ENCODE results near the gene CAPS.
"Not testable (repeated sequence)": the region's sequence is repeated elsewhere in the genome, so short reads cannot be mapped to it uniquely, and the experiment has no call there.

Gene CAPS

DNA sequence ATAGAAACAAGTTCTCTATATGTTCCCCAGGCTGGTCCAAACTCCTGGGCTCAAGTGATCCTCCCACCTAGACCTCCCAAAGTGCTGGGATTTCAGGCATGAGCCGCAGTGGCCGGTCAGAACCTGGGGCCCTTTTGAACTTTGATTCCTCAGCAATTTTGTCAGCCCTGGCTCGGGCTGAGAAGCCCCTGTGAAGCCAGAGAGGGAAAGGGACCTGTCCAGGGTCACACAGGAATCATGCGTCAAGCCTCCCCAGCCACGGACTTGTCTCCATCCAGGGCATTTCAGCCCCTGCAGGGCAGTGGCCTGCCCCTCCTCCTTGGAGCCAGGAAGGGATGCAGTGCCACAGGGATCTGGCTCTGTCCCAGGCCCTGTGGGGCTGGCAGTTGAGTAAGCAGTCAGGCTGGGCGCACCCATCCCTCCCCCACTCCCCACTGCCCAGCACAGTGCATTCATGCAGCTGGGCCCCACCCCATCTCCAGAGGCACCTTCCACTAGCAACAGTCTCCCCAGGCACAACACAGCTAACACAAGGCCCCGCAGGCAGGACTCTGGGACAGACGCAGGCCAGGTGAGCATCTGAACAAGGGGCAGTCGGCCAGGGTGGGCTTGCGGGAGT lies at the start of gene CAPS:
Gene CAPS (plus strand): TSS at position 516 of the 619 bp plus-strand sequence. CDS start 153 bp downstream, outside the sequence.
- DNase-seq, result no peak

DNA sequence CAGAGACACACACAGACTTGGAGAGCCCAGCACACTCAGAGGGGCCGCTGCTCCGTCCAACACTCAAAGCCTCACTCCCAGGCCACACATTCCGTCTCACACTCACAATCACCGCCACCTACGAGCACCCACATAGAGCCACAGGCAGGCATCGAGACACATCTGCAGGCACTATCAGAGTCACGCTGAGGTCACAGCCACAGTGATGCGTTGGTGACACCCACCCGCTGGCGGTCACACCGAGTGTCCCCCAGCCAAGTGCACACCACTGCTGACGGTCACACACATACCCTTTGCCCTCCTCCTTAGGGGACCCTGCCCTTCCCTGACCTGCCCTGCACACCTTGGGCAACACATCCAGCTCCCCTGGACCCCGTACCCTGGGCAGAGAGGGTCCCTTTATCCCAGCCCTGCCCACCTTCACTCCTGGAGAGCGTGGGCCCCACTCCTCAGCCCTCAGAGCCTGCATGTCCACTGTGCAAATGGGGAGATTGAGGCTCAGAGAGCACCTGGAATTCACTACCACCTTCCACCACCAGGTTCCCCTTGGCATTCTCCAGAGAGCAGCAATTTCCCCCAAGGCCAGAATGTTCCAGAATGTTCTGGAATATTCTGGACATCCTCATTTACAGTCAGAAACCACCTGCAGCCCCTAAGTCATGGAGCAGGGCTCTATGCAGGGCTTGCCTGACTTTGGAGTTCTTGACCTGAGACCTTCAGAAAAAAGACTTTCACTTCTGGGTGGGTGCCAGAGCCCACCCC lies 49.1 kb upstream of the CAPS start:
- DNase-seq, result no peak

DNA sequence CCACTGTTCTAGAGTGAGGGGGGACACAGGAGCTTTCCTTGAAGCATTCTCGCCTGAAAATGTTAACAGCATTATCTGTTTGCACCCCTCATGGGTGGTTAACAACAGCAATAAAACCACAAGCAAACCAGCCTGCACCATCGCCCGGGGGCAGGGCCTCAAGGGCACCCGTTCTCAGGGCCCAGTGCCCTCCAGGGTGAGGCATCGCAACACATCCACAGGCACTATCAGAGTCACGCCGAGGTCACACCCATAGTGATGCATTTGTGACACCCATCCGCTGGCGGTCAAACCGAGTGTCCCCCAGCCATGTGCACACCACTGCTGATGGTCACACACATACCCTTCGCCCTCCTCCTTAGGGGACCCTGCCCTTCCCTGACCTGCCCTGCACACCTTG lies 48.3 kb upstream of the CAPS start:
- no peak for DNase-seq

DNA sequence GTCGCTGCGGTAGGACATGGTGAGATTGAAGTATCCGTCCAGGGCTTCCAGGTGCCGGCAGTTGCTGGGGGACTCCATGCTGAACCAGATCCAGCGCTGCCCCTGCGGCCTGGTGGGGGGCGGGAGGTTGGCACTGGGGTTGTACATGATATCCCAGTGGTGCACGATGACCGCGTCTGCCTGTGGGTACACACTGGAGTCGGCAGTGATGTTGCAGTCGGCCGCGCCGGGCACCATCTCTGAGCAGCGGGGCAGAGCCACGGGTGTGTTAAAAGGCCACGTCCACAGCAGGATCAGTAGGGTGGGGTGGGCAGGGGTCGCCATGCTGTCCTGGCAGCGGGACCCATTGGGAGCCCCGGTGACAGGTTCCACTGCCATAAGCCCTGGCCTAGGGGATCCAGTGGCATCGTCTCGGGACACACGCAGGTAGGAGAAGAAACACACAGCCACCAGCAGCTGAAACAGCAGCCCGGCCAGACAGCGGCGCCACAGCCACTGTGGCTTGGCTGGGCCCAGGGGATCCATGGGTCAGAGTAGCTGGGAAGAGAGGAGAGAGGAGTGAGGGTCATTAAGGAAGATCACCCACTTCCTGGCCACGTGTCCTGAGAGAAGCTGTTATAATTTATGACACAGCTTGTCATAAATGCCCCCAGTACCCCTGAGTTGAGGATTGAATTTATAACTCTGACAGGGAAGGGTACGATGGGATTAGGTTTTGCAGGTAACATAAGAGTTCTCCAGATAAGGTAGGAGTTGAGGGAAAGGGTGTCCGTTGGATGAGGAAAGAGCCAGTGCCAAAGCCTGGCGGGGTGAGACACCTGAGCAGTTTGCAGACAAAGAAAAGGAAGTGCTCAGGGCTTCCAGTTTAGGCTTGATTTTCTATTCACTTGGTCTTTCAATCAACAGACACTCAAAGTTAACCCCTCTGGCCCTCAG lies 46.6 kb upstream of the CAPS start:
- DNase-seq, result no peak

DNA sequence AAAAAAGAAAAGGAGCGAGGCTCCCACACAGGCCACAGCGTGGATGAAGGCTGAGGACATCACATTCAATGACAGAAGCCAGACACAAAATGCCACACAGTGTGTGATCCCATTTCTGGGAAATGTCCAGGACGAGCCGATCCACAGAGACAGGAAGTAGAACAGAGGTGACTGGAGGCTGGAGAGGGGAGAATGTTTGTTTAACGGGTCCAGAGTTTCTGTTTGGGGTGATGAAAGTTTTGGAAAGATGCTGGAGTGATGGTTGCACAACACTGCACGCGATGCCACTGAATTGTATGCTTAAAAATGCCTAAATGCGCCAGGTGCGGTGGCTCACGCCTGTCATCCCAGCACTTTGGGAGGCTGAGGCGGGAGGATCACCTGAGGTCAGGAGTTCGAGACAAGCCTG lies 43.1 kb upstream of the CAPS start:
- no peak for DNase-seq

DNA sequence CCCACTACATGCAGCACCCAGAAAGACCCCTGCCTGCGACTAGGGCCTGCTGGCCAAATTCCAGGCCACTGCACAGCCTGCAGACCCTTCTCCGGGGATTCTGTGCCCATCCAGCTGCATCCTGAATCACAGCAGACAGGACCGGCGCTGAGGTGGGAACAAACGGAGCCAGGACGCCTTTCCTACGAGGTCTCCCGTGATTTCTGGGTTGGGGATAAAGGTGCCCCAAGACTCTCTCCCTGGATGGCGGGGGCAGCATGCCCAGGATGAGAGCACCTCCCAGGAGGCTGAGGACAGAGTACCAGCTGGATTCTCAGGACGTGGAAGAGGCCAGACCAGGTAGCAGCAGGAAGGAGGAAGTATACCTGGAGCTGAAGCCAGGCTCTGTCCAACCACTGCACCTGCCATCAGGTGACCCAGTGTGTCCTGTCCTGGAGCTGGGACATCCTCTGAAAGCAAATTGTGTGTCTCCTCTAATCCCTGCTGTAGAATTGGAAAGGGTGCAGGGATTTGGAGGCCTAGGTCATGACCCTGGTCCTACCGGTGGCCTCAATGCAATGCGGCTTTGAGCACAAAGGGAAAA lies 40.3 kb upstream of the CAPS start:
- no peak for DNase-seq

DNA sequence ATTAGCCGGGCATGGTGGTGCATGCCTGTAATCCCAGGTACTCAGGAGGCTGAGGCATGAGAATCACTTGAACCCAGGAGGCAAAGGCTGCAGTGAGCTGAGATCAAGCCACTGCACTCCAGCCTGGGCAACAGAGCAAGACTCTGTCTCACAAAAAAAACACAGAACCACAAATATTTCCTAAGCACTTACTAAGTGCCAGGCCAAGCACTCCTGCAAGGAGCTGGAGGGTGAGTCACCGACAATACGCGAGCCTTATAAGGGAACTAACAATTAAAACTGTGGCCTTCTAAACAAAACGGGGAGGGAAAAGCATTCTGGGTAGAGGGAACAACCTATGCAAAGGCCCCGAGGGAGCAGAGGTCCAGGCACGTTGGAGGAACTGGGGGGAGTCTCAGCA lies 39.6 kb upstream of the CAPS start:
- DNase-seq, result not testable (repeated sequence)

DNA sequence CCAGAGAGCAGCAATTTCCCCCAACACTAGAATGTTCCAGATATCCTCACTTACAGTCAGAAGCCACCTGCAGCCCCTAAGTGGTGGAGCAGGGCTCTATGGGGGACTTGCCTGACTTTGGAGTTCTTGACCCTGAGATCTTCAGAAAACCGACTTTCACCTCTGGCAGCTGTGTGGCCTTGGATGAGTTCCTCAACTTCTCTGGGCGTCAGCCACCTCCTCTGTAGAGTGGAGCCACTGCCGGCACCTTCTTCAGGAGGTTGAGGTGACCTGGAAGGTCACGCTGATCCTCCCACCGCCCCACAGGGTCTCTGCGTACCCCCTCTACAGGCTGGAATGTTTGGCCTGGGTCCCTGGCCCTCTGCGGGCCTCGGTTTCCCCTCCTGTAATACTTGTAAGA lies 36.6 kb upstream of the CAPS start:
- DNase-seq, result no peak

DNA sequence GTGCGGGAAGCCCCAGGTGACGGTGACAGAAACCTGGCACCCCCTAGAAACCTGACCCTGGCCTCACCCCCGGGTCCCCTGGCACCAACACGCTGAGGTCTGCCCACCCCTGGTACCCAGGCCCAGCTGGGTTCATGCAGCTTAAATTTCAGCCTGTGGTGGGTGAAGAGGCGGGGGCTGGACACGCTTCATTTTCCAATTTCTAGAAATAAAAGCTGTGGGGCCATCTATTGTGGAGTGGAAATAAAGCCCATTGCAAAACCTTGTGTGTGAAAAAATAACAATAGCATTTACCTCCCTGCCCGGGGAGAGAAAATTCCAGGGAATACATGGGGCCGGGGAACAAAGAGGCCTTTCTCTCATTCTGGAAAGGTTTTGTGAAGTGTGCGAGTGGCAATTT lies 36.2 kb upstream of the CAPS start:
- DNase-seq, result no peak

DNA sequence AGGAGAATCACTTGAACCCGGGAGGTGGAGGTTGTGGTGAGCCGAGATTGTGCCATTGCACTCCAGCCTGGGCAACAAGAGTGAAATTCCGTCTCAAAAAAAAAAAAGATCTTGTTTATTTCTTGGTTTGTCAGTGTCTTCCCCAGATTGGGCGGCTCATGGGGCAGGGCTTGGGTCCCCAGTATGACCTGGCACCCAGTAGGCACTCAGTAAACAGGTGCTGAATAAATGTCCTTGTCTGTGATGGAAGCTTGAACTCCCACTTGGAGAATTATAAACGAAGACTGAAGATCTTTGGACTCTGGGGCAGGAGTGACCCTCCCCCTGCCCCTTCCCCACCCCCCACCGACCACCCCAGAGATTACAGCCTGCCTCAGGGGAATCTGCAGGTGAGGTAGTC lies 33.9 kb upstream of the CAPS start:
- DNase-seq, result no peak

DNA sequence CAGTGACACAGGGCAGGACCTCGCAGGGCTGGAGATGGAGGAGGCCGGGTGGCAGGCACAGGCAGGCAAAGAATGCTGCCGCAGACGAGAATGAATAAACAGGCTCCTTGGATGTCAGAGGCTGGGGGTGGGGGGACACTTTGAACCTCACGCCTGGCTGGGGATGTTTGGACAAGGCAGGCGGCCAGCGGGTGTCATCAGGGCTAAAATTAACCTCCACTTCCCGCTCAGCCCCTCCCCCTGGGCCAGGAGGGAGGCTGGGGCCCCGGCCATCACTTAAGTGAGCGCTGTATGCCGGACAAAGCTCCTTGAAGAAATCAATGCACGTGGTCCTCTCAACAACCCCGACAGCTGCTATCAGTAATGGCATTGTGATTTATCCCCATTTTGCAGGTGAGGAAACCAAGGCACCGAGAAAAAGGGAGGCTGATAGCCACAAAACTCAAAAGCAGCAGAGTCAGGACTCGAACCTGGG lies 33.4 kb upstream of the CAPS start:
- no peak for DNase-seq

DNA sequence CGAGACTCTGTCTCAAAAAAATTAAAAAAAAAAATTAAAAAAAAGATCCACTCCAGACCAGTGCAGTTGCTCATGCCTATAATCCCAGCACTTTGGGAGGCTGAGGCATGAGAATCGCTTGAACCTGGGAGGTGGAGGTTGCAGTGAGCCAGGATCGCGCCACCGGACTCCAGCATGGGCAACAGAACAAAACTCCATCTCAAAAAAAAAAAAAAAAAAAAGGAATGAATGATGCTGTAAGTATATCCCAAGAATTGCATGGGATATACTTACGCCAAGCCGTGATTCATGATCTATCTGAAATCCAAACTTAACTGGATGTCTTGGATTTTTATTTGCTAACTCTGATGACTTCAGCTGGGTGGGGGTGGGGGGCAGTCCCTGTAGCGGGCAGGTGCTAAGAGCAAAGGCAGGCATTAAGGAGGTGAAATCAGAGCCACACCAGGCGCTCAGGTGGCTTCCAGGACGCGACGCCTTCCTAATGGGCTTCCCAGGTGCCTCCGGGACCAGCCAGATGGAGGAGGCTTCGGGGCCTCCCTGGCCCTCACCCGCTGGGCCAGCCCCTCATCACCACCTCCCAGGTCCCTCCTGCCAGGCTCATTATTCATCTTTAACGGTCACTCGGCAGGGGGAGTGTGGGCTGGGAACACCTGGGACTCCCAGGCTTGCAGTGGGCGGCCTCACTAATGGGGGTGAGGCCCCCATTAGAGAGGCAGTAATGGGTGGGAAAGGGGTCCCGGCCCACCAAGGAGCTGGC lies 32.3 kb upstream of the CAPS start:
- no peak for DNase-seq

DNA sequence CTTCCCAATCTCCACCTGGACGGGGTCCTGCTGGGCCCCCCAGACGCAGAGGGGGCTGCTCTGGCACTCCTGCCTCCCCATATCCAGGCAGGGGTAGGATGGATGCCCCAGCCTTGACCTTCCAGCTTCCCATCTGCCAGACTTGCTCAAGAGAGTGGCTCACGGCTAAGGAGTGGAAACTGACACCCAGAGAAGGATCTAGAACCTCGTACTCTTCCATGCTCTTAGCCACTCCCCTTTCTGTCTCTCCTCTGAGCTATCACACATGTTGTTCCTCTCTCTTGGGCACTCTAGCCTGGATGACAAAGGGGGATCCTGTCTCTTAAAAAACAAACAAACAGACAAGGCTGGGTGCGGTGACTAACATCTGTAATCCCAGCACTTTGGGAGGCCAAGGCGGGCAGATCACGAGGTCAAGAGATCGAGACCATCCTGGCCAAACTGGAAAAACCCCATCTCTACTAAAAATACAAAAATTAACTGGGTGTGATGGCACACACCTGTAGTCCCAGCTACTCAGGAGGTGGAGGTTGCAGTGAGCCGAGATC lies 31.6 kb upstream of the CAPS start:
- no peak for DNase-seq

DNA sequence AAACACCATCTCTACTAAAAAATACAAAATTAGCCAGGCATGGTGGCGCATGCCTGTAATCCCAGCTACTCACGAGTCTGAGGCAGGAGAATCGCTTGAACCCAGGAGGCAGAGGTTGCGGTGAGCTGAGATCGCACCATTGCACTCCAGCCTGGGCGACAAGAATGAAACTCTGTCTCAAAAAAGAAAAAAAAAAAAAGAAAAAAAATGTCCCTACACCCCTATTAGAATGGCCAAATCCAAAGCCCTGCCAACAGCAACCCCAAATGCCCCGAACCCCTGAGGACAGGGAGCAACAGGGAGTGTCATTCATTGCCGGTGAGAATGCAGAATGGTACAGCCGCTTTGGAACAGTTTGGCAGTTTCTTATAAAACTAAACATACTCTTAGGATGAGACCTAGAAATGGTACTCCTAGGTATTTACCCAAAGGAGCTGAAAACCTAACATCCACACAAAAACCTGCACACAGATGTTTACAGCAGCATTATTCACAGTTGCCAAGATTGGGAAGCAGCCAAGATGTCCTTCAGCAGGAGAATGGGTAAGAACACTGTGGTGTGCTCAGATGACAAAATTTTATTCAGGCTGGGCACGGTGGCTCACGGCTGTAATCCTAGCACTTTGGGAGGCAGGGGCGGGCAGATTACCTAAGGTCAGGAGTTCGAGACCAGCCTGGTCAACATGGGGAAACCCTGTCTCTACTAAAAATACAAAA lies 30.7 kb upstream of the CAPS start:
- DNase-seq, result not testable (repeated sequence)

DNA sequence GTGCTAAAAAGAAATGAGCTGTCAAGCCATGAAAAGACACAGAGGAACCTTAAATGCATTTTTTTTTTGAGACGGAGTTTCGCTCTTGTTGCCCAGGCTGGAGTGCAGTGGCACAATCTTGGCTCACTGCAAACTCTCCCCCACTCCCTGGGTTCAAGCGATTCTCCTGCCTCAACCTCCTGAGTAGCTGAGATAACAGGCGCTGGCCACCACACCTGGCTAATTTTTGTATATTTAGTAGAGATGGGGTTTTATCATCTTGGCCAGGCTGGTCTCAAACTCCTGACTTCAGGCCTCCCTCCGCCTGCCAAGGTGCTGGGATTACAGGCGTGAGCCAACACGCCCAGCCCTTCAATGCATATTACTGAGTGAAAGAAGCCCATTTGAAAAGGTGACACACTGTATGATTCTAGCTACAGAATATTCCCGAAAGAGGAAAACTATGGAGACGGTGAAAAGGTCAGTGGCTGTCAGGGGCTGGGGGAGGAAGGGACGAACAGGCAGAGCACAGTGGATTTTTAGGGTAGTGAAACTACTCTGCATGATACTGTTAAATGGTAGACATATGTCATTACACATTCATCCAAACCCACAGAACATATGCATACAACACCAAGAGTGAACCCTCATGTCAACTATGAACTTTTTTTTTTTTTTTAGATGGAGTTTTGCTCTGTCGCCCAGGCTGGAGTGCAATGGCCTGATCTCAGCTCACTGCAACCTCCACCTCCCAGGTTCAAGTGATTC lies 29.8 kb upstream of the CAPS start:
- not testable (repeated sequence) for DNase-seq

DNA sequence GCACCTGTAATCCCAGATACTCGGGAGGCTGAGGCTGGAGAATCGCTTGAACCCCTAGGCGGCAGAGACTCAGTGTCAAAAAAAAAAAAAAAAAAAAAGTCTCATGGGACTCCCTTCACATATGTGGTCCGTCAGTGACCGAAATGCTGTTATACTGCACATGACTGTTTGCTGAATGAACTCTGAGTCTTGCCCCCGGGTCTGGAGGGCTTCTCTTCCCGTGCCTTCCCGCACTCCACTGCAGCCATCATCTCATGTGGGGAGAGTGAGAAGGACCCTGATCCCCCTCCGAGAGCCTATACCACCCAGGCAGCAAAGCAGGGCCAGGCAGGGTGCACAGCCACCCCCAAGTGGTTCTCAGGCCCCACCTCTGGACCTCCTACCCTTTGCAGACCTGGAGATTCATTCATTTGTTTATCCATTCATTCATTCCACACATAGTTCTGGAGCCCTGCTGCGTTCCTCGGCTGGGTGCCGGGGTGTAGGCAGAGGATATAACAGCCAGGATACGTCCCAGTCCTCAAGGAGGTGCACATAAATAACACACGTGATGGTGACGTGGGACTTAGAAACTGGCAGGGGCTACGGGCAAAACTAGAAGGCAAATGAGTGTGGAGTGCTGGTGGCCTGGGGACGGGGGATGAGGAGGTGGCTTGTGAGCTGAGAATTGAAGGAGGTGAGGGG lies 24.6 kb upstream of the CAPS start:
- no peak for DNase-seq

DNA sequence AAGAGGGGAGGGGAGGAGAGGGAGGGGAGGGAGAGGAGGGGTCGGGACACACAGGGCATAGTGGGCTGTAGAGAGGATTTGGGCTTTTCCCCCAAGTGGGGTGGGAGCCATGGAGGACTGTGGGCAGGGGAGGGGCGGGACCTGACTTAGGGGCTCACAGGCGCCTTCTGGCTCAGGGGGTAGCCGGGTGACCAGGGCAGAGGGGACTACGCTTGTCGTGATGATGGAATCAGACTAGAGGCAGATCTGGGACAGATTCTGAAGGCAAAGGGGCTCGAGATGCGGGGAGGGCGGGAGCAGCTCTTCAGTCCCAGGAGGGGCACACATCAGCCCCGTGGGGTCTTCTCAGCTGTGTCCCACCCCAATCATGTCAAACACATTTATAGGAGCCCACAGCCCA lies 24.0 kb upstream of the CAPS start:
- DNase-seq, result no peak

DNA sequence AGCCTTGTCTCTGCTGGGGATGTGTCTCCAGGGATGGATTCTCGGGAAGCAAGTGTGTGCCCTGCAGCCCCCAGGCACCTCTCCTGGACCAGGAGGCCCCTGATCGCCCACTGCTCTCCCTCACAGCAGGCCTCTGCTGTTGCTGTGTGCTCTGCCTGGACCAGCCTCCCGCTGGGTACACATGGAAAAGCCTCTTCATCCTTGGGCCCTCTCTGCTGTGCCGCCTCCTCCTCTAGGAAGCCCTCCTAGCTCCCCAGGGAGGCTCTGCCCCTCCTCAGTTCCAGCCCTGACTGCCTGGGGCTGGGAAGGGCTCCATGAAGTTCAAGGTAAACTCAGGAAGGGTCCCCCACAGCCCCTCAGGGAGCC lies 22.5 kb upstream of the CAPS start:
- DNase-seq, result no peak

DNA sequence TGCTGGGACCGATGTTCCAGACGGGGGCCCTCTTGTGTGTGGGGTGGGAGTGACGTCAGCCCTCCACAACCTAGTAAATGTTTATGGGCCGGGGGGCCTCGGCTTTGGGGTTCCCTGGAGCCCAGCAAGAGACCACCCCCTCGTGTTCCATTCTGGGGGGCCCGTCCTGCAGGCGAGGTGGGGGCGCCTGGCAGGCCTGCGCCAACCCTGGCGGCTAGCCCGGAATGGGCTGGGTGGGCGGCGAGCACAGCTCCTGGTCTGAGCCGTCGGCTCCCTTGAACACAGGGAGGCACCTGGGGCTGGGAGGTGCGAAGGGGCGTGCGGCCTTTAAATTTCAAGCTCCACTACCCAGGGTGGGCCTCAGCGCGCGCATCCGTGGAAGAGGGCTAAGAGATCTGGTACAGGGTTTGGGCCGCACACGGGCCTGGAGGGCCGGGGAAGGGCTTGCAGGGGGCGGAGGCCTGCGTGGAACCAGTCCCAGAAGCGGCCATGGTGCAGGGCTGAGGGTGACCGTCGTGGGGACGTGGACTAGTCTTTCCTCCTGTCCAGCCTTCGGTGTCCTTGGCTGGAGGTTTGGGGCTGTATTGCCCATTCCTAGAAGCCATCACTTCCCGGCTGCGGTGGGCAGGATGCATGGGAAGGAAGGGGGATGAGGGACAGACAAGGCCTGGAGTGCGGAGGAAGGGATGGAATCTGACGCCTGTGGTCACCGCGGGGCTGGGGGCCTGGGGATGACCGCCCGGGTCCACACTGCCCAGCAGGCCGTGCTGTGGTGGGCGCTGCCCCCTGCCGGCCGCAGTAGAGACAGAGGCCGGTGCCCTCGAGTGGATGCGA lies 21.9 kb upstream of the CAPS start:
- DNase-seq, result no peak
